Measurements from ENCODE around the gene PATE2.

The PATE2 gene

DNA sequence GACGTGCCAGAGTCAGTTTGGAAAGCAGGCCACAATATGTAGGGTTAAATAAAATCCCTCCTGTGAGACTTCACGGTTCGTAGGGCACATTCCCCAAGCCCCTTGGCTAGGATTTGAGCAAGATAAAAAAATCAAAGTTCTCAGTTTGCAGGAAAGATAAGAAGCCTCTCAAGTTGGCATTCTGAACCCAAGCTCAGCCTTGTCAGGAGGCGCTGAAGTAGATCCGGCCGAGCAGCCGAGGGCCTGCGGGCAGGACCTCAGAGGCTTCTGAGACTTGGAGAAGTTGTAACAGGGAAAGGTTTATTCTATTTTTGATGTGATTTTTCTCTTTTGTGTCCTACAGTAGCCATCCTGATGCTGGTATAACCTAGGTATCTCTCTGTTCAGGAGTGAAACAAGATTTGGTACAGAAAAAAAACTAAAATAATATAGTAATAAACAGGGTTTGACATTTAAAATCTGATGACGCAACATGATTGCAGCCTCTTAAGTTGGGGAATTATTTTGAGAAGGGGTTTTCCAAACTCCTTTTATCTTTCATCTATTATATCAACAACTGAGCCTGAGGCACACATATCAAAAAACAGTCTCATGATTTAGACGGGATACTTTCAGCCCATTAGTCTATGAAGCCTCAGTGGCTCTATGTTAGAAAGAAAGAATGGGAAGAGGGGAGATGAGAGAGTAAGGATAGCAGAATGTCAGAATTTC lies 10.1 kb downstream of the PATE2 start:
- no peak for DNase-seq (ENCODE audit: insufficient read length)
- FAIRE-seq: no peak
- TF ChIP-seq POLR2AphosphoS5 (IDR thresholded peaks at IDR 0.05; ENCODE audit: low read depth, low read length): no peak
- TF ChIP-seq TAF1 (IDR thresholded peaks at IDR 0.05; ENCODE audit: borderline replicate concordance, low read depth, low read length): no peak
- no peak for TF ChIP-seq POLR2A (IDR thresholded peaks at IDR 0.05; ENCODE audit: low read depth, low read length)

DNA sequence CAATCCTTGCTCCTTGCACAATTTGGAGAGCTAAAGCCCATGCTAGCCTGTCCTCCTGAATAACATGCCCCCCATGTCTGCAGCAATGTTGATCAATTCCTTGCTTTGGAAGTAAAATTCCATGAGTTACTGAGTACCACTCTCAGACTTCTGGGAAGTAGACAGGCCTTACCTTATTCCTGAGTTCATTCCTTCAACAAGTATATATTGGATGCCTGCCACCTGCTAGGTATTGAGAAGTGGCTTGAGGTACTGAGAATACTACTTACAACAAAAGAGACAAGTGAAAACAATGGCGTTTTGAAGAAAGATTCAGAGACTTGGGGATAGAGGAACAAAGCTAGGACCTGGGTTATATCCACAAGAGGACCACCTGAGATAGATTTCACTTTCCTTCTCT lies 12.4 kb downstream of the PATE2 start:
- FAIRE-seq (no peak), DNase-seq (ENCODE audit: insufficient read length) (no peak)
- no peak for TF ChIP-seq TAF1 (IDR thresholded peaks at IDR 0.05; ENCODE audit: borderline replicate concordance, low read depth, low read length)
- no peak for TF ChIP-seq POLR2AphosphoS5 (IDR thresholded peaks at IDR 0.05; ENCODE audit: low read depth, low read length)
- no peak for TF ChIP-seq POLR2A (IDR thresholded peaks at IDR 0.05; ENCODE audit: low read depth, low read length)

DNA sequence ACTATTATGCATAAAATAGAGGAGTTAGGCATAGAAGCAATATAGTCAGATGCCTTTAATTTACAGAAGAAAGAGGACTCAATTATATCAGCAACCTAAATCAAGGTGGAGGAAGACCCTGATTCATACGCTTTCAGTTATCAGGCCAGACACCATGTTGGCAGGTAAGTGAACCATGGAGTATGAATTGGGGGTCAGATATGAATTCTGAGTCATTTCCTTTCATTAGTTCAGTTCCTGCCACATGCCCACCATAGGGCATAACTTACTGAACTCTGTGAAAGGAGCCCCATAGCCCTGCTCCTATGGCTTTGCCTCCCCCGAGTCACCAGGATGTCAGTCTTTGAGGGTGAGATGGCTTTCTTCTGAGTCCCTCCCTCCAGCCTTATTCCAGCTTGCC lies 15.1 kb downstream of the PATE2 start:
- DNase-seq (ENCODE audit: insufficient read length) (no peak), FAIRE-seq (no peak)
- TF ChIP-seq TAF1 (IDR thresholded peaks at IDR 0.05; ENCODE audit: borderline replicate concordance, low read depth, low read length): no peak
- no peak for TF ChIP-seq POLR2AphosphoS5 (IDR thresholded peaks at IDR 0.05; ENCODE audit: low read depth, low read length)
- TF ChIP-seq POLR2A (IDR thresholded peaks at IDR 0.05; ENCODE audit: low read depth, low read length): no peak

DNA sequence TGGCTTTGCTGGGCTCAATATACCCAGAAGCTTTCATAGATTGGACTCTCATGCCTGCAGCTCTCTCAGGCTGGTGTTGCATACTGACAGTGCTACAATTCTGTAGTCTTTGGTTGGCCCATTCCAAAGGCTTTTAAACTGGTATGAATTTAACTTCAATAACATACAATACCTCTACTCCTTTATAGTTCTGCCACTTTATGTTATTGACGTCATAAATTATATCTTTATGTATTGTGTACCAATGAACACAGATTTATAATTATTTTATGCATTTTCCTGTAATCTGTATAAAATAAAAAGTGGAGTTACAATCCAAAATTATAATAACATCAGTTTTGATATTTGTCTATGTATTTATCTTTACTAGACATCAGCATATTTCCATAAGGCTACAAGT lies 16.2 kb downstream of the PATE2 start:
- TF ChIP-seq POLR2AphosphoS5 (IDR thresholded peaks at IDR 0.05; ENCODE audit: low read depth, low read length) (no peak), TAF1 (IDR thresholded peaks at IDR 0.05; ENCODE audit: borderline replicate concordance, low read depth, low read length) (no peak), POLR2A (IDR thresholded peaks at IDR 0.05; ENCODE audit: low read depth, low read length) (no peak)
- DNase-seq (ENCODE audit: insufficient read length) (no peak), FAIRE-seq (no peak)

DNA sequence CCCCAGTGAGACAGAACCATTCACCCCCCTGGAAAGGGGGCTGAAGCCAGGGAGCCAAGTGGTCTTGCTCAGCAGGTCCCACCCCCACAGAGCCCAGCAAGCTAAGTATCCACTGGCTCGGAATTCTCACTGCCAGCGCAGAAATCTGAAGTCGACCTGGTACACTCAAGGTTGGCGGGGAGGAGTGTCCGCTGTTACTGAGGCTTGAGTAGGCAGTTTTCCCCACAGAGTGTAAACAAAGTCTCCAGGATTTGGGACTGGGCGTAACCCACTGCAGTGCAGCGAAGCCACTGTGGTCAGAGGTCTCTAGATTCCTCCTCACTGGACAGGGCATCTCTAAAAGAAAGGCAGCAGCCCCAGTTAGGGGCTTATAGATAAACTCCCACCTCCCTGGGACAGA lies 22.6 kb downstream of the PATE2 start:
- FAIRE-seq (no peak), DNase-seq (ENCODE audit: insufficient read length) (no peak)
- TF ChIP-seq POLR2AphosphoS5 (IDR thresholded peaks at IDR 0.05; ENCODE audit: low read depth, low read length): no peak

DNA sequence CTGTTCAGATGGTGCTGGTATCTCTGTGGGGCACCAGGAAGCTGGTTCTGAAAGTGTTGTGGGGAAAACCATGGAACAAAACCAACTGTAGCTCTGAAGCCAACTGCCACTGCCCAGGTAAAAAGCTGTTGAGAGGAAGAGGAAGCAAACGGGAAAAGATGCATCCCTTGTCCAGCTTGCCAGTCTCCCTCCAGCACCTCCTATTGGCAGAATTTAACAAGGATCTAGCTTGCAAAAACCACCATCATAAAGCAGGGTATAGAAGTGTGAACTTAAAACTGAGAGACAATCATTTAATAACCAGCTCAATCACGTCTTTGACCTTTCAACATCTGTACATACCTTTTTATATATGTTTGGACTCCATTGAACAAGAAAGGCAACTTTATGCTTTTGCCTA lies 28.0 kb downstream of the PATE2 start:
- TF ChIP-seq POLR2A (IDR thresholded peaks at IDR 0.05; ENCODE audit: low read depth, low read length) (no peak), TAF1 (IDR thresholded peaks at IDR 0.05; ENCODE audit: borderline replicate concordance, low read depth, low read length) (no peak), POLR2AphosphoS5 (IDR thresholded peaks at IDR 0.05; ENCODE audit: low read depth, low read length) (no peak)
- no peak for FAIRE-seq
- no peak for DNase-seq (ENCODE audit: insufficient read length)

DNA sequence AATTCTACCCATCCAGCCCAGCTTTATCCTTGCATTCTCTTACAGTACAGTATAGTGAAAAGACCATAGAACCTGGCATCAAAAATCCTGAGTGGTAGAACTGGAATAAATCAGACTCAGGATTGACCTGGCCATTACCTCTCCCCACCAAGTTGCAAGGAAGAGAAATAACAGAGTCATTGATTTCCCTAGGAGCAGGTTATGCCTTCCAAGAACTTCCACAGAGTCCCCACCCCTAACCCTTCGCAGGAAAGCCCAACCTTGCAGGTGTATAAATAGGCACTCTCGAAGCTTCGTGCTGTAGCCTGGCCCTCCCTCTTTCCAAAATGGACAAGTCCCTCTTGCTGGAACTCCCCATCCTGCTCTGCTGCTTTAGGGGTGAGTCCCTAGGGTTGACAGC lies 32.6 kb downstream of the PATE2 start, which contains the start of gene PATE1:
PATE1 (plus strand) TSS at position 301 of the 400 bp plus-strand sequence; CDS start at position 327, 26 bp downstream.
- no peak for DNase-seq (ENCODE audit: insufficient read length)
- TF ChIP-seq TAF1 (IDR thresholded peaks at IDR 0.05; ENCODE audit: borderline replicate concordance, low read depth, low read length) (no peak), POLR2AphosphoS5 (IDR thresholded peaks at IDR 0.05; ENCODE audit: low read depth, low read length) (no peak), POLR2A (IDR thresholded peaks at IDR 0.05; ENCODE audit: low read depth, low read length) (no peak)
- no peak for FAIRE-seq

DNA sequence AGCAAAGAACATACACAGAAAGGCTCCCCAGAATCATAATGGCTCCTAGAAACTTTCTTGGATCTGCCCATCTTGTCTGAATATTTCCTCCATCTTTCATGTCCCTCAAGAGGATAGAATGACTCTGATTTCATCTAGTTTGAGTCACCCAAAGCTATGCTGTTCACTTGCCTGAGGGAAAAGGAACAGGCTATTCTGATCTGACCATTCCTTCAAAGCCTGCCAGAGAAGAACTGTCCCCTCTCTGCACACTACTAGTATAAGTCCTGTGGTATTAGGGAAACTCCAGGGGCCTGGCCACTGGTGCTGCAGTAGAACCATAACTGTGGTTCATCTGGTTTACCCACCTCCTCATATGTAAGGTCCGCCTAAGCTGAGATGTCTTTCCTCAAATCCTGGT lies 34.9 kb downstream of the PATE2 start:
- FAIRE-seq (no peak), DNase-seq (ENCODE audit: insufficient read length) (no peak)
- TF ChIP-seq POLR2AphosphoS5 (IDR thresholded peaks at IDR 0.05; ENCODE audit: low read depth, low read length) (no peak), TAF1 (IDR thresholded peaks at IDR 0.05; ENCODE audit: borderline replicate concordance, low read depth, low read length) (no peak), POLR2A (IDR thresholded peaks at IDR 0.05; ENCODE audit: low read depth, low read length) (no peak)

DNA sequence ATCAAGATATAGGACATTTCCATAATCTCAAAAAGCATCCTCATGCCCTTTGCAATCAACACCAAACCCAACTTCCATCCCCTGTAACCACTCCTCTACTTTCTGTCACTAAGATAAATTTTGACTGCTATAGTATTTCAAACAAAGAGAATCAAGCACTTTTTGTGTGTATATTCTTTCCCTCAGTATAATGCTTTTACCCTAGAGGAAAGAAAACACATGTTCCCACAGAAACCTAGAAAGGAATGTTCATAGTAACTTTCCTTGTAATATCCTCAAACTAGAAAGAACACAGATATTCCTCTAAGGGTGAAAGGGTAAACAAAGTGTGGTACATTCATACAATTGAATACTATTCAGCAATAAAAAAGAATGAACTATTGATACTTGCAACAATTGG lies 38.0 kb downstream of the PATE2 start:
- DNase-seq (ENCODE audit: insufficient read length) (no peak), FAIRE-seq (no peak)
- TF ChIP-seq TAF1 (IDR thresholded peaks at IDR 0.05; ENCODE audit: borderline replicate concordance, low read depth, low read length) (no peak), POLR2AphosphoS5 (IDR thresholded peaks at IDR 0.05; ENCODE audit: low read depth, low read length) (no peak), POLR2A (IDR thresholded peaks at IDR 0.05; ENCODE audit: low read depth, low read length) (no peak)

DNA sequence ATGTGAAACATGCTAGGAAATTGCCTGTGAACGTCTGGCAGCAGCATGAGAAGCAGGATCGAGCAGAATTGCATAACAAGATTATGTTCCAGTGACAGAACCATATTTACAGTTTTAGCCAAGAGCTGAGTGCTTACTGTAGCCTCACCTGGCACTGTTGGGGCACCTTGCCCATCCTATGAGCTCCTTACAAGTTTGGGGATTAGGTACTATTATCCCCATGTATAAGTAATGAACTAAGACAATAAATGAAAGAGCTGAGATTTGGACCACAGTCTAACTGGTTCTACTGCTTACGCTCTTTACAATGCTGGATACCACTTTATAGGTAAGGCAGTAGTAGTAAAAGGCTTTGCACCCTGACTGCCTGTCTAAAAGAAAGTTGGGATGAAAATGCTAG lies 49.7 kb downstream of the PATE2 start:
- FAIRE-seq (no peak), DNase-seq (ENCODE audit: insufficient read length) (no peak)
- TF ChIP-seq POLR2AphosphoS5 (IDR thresholded peaks at IDR 0.05; ENCODE audit: low read depth, low read length) (no peak), POLR2A (IDR thresholded peaks at IDR 0.05; ENCODE audit: low read depth, low read length) (no peak)

Measured in GM12892 (cell line).